Measurements from ENCODE around the gene EPHA7.

DNA sequence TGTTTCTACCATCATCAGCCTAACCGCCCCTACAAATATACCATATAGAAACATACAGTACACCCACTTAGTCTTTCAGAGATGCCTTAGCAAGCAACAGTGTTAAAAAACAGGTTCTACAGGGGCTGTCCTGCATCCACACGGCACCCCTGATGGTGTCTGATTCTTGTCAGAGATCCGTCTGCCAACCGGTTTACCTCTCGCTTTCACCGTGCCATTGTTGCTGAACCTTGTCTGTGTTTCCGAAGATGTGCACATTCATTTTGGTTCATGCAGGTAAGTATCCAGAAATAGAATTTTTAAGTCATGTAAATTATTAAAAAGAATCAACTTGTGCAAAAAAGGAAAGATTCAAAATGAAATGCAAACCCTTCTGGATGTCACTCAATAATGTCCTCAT, 52.9 kb downstream of the EPHA7 start:
- TF ChIP-seq, protein P1, sequence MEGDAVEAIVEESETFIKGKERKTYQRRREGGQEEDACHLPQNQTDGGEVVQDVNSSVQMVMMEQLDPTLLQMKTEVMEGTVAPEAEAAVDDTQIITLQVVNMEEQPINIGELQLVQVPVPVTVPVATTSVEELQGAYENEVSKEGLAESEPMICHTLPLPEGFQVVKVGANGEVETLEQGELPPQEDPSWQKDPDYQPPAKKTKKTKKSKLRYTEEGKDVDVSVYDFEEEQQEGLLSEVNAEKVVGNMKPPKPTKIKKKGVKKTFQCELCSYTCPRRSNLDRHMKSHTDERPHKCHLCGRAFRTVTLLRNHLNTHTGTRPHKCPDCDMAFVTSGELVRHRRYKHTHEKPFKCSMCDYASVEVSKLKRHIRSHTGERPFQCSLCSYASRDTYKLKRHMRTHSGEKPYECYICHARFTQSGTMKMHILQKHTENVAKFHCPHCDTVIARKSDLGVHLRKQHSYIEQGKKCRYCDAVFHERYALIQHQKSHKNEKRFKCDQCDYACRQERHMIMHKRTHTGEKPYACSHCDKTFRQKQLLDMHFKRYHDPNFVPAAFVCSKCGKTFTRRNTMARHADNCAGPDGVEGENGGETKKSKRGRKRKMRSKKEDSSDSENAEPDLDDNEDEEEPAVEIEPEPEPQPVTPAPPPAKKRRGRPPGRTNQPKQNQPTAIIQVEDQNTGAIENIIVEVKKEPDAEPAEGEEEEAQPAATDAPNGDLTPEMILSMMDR (conservative IDR thresholded peaks at IDR 0.05 in 1 of 2, IDR thresholded peaks at IDR 0.05 in 1 of 2; ENCODE audit: extremely low read depth in 1 of 2, insufficient read depth in 1 of 2, low read depth in 1 of 2, low read length in 2 of 2): no peak
- no peak for TF ChIP-seq EZH2 (IDR thresholded peaks at IDR 0.05; ENCODE audit: borderline replicate concordance, low read length)

Data from mammary epithelial cell (primary cell).